GM12878 (cell line): ENCODE data around the gene MICALL2.

Experiments
- NR2C2 ChIP-seq: IDR thresholded peaks from 2 replicates; pipeline ENCODE4 v1.6.1; 2011; ENCODE audit warnings: borderline replicate concordance, low read depth; ENCODE audit not compliant: control insufficient read depth, insufficient read length
- SRF ChIP-seq, 2 experiments: IDR thresholded peaks; 2 replicates each; pipeline ENCODE4 v1.6.1; 2011; ENCODE audit warnings: low read depth in 2 of 2, low read length in 2 of 2, mild to moderate bottlenecking in 1 of 2, moderate library complexity in 1 of 2
- WRNIP1 ChIP-seq: IDR thresholded peaks from 2 replicates; pipeline ENCODE4 v1.6.1; 2011; ENCODE audit warnings: low read depth, low read length, improper control_type of control experiment, borderline replicate concordance
- TF ChIP-seq, protein P1 (sequence below), 3 experiments: IDR thresholded peaks in 2 of 3; conservative IDR thresholded peaks in 1 of 3; 2 replicates each; pipeline ENCODE4 v1.5.1; 2011; ENCODE audit warnings: low read depth in 3 of 3, low read length in 3 of 3, mild to moderate bottlenecking in 3 of 3, control low read depth in 2 of 3, moderate library complexity in 2 of 3, inconsistent platforms in 1 of 3, mixed read lengths in 1 of 3; ENCODE audit not compliant: control insufficient read depth in 2 of 3, insufficient read depth in 1 of 3; ENCODE audit errors: extremely low read depth in 1 of 3

DNA sequence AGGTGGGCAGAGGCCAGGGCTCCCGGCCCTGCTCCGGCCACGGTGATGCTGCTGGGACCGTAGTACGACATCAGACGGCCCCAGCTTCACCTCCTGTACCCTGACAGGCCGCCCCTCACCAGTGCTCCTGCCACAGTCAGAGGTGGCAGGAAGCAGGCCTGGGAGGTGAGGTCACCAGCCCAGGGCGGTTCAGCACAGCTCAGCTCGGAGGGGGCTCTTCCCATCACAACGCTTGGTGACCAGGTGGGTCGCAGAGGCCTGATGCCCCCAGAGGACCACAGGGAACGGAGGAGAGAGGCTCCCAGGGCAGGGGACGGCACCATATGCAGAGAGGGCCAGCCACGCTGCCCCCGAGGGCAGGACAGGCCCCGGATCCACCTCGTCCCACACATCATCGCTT lies 8.8 kb downstream of the MICALL2 start:
- no peak for TF ChIP-seq SRF (IDR thresholded peaks at IDR 0.05; ENCODE audit: low read depth in 2 of 2, low read length in 2 of 2)
- TF ChIP-seq NR2C2 = no peak
- TF ChIP-seq, protein P1, sequence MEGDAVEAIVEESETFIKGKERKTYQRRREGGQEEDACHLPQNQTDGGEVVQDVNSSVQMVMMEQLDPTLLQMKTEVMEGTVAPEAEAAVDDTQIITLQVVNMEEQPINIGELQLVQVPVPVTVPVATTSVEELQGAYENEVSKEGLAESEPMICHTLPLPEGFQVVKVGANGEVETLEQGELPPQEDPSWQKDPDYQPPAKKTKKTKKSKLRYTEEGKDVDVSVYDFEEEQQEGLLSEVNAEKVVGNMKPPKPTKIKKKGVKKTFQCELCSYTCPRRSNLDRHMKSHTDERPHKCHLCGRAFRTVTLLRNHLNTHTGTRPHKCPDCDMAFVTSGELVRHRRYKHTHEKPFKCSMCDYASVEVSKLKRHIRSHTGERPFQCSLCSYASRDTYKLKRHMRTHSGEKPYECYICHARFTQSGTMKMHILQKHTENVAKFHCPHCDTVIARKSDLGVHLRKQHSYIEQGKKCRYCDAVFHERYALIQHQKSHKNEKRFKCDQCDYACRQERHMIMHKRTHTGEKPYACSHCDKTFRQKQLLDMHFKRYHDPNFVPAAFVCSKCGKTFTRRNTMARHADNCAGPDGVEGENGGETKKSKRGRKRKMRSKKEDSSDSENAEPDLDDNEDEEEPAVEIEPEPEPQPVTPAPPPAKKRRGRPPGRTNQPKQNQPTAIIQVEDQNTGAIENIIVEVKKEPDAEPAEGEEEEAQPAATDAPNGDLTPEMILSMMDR (IDR thresholded peaks at IDR 0.05 in 2 of 3, conservative IDR thresholded peaks at IDR 0.05 in 1 of 3; ENCODE audit: control insufficient read depth in 2 of 3, extremely low read depth in 1 of 3, insufficient read depth in 1 of 3, low read depth in 3 of 3, low read length in 3 of 3) = no peak
- no peak for TF ChIP-seq WRNIP1
